C4-2B (cell line): ENCODE results near the gene RNF150.

ENCODE experiments used
- ZFX ChIP-seq: fragments of 450-650 bp; IDR thresholded peaks from 2 replicates; pipeline ENCODE4 v1.6.1; 2017
- TF ChIP-seq, protein P1 (sequence below): fragments of 450-650 bp; conservative IDR thresholded peaks from 2 replicates; pipeline ENCODE4 v1.5.1; 2017; ENCODE audit warnings: mild to moderate bottlenecking

DNA sequence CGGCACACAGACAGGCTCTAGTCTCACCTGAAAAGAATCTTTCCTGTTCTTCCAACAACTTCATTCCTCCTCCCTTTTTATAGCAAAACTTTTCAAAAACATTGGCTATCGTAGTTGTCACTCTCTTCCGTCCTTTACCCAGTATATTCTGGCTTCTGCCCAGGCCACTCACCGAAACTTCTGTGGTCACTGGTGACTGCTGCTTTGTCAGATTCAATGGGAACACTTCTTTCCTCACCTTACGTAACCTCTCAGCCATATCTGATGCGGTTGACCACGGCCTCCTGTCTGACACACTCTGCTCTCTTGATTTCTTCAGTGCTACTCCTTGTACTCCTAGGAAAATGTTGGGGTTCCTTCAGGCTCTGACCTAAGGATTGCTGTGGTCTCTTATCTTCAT lies 9.2 kb upstream of the RNF150 start:
- TF ChIP-seq, protein P1, sequence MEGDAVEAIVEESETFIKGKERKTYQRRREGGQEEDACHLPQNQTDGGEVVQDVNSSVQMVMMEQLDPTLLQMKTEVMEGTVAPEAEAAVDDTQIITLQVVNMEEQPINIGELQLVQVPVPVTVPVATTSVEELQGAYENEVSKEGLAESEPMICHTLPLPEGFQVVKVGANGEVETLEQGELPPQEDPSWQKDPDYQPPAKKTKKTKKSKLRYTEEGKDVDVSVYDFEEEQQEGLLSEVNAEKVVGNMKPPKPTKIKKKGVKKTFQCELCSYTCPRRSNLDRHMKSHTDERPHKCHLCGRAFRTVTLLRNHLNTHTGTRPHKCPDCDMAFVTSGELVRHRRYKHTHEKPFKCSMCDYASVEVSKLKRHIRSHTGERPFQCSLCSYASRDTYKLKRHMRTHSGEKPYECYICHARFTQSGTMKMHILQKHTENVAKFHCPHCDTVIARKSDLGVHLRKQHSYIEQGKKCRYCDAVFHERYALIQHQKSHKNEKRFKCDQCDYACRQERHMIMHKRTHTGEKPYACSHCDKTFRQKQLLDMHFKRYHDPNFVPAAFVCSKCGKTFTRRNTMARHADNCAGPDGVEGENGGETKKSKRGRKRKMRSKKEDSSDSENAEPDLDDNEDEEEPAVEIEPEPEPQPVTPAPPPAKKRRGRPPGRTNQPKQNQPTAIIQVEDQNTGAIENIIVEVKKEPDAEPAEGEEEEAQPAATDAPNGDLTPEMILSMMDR, result no peak
- TF ChIP-seq ZFX, result no peak
